ENCODE results near the gene PTPRM.

GRCh38 chr18:7918701-7919100 lies 351.6 kb downstream of the PTPRM start:
- no peak for TF ChIP-seq SAP30 (IDR thresholded peaks at IDR 0.05; ENCODE audit: insufficient read depth, insufficient replicate concordance, low read length)
- no peak for TF ChIP-seq NRF1 (IDR thresholded peaks at IDR 0.05; ENCODE audit: low read depth, low read length)
- TF ChIP-seq YY1 (IDR thresholded peaks at IDR 0.05; ENCODE audit: low read depth, low read length), result no peak
- no peak for TF ChIP-seq CTCF (IDR thresholded peaks at IDR 0.05; ENCODE audit: control extremely low read depth in 1 of 3, insufficient read depth in 1 of 3, low read depth in 1 of 3, low read length in 3 of 3)
- no peak for TF ChIP-seq CHD1 (IDR thresholded peaks at IDR 0.05; ENCODE audit: low read depth, low read length)
- no peak for TF ChIP-seq ATF3 (IDR thresholded peaks at IDR 0.05; ENCODE audit: insufficient read depth, low read depth, low read length)
- no peak for TF ChIP-seq SP1 (IDR thresholded peaks at IDR 0.05; ENCODE audit: low read depth, low read length)
- no peak for TF ChIP-seq RFX5 (IDR thresholded peaks at IDR 0.05; ENCODE audit: borderline replicate concordance, low read depth, low read length)
- TF ChIP-seq POLR2A (IDR thresholded peaks at IDR 0.05; ENCODE audit: control extremely low read depth in 1 of 2, low read depth in 2 of 2, low read length in 2 of 2), result no peak
- no peak for TF ChIP-seq CREB1 (IDR thresholded peaks at IDR 0.05)
